NCI-H2081 (cell line): ENCODE measurements around the gene NPHP4.
"Not testable (repeated sequence)": the region's sequence is repeated elsewhere in the genome, so short reads cannot be mapped to it uniquely, and the experiment has no call there.

Experiments used
- DNase-seq, 2 experiments: peaks; one replicate each; lab custom pipeline; 2025; lab: John Stamatoyannopoulos, UW

NPHP4 gene

GRCh38 chr1:6023346-6023745, 31.1 kb upstream of the NPHP4 start:
- DNase-seq, result no peak

DNA sequence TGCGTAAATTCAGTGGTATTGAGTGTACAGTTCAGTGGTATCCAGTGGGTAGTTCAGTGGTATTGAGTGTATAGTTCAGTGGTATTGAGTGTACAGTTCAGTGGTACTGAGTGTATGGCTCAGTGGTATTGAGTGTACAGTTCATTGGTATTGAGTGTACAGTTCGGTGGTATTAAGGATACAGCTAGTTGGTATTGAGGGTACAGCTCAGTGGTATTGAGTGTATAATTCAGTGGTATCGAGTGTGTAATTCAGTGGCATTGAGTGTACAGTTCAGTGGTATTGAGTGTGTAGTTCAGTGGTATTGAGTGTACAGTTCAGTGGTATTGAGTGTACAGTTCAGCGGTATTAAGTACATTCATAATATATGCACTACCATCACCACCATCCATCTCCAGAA, 30.0 kb upstream of the NPHP4 start:
- no peak for DNase-seq

DNA sequence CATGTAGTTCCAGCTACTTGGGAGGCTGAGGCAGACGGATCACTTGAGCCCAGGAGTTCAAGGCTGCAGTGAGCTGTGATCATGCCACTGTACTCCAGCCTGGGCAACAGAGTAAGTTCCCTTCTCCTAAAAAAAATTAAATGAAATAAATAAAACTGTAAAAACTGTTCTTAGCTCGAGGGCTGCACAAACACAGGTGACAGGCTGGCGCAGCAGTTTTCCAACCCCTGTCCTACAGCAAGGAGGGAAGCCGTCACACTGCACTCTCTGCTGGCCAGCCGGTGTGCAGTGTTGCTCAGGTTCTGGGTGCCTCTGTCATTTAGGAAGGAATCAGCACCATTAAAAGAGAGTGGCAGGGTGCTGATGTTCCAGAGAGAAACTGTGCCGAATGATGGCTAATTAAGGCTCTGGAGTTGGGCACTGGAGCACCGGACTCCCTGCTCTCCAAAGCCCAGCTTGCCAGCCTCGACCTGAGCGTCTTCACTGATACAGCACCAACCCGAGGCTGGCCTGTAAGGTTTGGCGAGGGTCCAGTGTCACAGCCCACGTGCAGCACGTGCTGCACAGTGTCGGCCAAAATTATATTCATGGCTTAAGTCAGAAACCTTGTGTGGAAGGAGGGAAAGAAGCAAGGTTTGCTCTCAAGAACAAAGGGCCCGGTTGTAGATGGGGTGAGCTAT, 27.1 kb upstream of the NPHP4 start:
- no peak for DNase-seq

- DNase-seq, result not testable (repeated sequence)
Observed at GRCh38 chr1:6017654-6018053, 25.4 kb upstream of the NPHP4 start.

- DNase-seq, result no peak
Observed at GRCh38 chr1:6016191-6016865, 24.1 kb upstream of the NPHP4 start.

GRCh38 chr1:6014130-6014999, 22.1 kb upstream of the NPHP4 start:
- no peak for DNase-seq

DNA sequence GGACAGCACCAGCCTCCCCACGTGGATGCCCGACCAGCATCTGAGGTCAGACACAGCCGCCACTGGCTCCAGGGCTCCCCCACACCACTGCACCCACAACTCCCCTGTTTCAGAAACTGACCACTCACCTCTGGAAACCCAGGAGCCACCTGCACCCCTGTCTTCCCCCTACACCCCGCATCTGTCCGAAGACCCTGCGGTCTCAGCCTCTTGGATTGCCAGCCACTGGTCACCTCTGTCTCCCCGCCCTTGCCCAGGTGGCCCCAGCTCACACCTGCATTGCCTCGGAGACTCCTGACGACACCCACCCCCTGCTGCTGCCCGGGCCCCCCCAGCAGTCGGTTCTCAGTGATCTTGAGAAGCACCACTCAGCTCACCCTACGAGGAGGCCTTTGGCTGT, 21.3 kb upstream of the NPHP4 start:
- no peak for DNase-seq

DNA sequence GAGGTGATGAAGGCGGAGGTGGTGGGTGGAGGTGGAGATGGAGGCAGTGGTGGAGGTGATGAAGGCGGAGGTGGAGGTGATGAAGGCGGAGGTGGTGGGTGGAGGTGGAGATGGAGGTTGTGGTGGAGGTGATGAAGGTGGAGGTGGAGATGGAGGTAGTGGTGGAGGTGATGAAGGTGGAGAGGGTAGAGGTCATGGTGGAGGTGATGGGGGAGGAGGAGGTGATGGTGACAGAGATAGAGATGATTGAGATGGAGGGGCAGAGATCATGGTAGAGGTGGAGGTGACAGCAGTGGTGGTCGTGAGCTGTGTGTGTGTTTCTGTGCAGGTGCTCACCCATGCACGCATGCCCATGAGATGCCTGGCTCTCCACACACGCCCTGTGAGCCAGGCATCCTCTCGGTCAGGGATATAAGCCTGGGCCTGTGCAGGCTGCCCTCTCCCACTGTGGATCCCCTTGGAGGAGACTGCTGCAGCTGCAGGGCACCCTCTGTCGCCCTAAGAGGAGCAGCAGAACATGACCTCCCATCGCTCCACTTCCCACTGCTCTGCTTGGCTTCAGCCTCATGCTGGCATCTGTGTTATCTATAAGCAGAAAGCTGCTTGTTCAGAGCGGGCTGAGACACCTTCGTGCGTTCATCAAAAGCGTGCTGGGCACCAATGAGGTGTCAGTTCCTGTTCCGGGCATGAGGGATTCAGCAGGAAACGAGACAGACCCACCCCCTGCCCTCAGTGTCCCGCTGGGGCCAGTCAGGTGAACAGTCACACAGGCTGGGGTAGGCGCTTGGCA, 20.5 kb upstream of the NPHP4 start:
- no peak for DNase-seq

DNA sequence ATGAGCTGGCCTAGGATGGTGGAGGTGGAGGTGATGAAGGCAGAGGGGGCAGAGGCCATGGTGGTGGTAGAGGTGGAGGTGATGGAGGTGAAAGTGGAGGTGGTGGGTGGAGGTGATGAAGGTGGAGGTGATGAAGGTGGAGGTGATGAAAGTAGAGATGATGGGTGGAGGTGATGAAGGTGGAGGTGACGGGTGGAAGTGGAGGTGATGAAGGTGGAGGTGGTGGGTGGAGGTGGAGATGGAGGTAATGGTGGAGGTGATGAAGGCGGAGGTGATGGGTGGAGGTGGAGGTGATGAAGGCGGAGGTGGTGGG, 19.7 kb upstream of the NPHP4 start:
- no peak for DNase-seq

GRCh38 chr1:6011161-6011945, 19.1 kb upstream of the NPHP4 start:
- DNase-seq, result no peak

GRCh38 chr1:6010554-6010953, 18.3 kb upstream of the NPHP4 start:
- DNase-seq, result no peak

DNA sequence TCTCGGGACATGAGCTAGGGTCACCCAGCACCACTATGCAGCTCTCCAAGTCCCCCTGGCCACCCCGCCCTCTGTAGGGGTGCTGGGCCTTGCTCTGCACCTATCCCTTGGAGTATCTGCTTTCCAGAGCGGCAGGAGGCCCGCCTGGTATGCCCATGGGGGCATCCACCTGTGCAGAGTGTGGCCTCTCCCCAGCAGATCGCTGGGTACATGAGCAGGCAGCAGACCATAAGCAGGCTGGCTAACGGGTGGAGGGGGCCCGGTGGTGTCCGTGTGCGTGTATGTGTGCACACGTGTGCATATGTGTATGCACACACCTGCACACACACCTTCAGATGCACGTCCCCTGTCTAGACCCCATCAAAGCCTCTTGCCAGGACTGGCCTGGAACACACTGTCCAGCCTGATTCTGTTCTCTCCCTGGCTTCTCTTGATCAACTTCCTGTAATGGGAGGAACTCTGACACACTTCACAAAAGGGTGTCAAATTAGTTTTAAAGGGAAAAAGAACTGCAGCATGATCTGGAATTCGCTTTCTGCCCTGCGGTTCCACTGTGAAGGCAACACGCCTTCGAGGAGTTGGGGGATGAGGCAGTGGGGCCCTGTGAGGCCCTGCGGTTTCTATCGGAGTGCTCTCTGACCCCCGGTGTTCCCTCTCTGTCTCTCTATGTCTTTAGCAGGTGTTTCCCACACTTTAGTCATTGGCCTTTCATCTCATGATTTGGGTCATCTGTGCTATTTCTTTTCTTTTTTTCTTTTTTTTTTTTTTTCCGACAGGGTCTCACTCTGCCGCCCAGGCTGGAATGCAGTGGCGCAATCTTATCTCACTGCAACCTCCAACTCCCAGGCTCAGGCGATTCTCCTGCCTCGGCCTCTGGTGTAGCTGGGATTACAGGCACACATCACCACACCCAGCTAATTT, 17.2 kb upstream of the NPHP4 start:
- no peak for DNase-seq

DNA sequence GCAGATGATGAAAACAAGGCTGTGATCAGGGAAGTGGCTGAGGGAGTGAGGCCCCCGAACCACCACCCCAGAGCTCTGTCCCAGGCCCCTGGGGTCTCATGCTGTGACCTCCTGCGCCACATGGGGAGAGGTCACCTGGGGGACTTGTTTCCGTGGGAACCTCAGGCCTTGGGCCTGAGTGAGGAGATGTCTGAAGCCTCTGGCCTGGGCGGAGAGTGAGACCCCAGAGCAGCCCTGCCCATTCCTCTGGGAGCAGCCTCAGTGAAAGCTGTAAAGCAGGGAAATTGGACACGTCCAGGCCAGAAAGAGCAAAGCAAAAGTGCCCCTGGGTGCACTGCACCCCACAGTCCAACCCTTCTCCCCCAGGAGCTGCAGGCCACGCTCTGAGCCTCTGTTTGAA, 16.5 kb upstream of the NPHP4 start:
- no peak for DNase-seq

DNA sequence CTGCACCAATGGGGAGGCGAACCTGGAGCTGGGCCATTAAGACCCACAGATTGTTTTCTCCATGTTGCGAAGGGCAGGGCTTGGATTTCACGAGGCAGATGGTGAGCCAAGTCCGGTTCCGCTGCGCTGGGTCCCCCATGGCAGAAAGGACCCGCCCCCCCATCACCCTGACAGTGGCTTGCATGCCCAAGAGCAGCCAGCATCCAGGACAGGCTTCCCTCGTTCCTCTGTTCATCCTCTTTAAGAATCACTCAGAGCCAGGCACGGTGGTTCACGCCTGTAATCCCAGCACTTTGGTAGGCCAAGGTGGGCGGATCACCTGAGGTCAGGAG, 15.8 kb upstream of the NPHP4 start:
- DNase-seq, result no peak

DNA sequence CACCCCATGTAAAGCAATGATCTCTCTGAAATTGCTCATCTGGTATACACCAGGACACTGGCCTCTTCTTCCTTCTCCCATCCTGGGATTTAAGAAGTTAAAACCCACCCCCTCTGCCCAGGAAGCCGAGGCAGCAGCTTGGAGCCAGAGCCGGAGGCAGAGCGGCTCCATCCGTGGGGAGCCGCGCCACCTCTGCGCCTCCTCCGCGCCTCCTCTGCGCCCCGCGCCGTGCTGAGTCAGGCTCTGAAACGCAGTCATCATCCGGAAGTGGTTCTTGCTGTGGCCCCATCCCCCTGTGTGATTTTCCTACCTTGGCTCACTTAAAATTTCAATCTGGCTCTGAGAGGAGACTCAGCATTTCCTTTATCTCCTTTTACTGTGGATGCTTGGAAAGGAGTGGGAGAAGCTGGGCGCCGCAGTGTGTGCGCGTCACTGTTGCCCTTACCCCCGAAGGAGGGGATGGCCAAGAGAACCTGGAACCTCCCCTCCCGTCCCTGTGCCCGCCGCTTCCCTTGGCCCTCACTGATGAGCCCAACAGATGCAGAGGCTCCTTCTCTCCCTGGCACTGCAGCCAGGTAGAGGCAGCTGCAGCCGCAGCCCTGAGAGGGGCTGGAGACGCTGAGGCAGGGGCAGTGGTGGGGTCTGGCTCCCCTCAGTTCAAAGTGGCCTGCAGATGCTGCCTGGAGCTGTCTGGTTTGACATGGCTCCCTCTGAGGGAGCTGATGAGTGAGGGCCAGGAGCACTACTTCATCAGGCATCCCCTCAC, 15.3 kb upstream of the NPHP4 start:
- DNase-seq, result no peak

DNA sequence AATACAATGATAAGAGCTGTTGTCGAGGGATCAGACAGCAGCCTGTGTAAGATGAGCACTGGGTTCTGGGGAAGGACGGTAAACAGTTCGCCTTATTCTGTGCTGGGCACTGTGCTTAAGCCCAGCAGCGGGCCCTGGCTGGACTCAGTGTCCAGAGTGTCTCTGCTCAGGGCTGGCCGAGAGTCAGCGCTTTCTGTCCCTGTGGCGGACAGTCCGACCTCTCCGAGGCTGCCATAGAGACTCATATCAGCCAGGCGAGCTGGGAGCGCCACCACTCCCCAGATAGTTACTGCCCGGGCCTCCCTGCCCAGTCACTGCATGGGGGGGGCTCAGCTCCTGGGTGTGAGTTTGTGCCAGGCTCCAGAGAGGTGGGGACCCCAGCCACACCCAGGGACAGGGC, 14.7 kb upstream of the NPHP4 start:
- no peak for DNase-seq

DNA sequence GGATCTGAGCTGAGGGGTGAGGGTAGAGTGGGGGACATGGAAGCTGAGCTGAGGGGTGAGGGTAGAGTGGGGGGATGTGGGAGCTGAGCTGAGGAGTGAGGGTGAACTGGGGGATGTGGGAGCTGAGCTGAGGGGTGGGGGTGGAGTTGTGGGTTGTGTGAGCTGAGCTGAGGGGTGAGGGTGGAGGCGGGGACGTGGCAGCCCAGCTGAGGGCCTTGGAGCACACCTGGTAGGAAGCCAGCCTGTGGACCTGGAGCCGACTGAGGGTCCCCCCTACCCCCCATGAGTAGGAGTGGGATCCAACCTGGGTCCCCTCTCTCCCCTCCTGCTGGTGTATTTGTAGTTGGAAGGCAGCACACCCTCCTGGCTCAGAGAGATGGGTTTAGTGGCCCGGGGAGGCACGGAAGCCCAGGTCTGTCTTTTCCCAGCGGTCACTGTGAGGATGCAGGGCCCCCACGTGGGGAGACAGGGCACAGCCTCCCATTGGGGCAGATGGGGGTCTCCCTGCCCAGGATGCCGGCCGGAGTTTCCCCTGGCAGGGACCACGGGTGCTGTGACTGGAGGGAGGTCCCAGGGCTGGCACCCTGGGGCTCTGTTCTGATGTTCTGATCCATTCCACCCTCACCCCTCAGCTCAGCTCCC, 13.2 kb upstream of the NPHP4 start:
- DNase-seq, result no peak

DNA sequence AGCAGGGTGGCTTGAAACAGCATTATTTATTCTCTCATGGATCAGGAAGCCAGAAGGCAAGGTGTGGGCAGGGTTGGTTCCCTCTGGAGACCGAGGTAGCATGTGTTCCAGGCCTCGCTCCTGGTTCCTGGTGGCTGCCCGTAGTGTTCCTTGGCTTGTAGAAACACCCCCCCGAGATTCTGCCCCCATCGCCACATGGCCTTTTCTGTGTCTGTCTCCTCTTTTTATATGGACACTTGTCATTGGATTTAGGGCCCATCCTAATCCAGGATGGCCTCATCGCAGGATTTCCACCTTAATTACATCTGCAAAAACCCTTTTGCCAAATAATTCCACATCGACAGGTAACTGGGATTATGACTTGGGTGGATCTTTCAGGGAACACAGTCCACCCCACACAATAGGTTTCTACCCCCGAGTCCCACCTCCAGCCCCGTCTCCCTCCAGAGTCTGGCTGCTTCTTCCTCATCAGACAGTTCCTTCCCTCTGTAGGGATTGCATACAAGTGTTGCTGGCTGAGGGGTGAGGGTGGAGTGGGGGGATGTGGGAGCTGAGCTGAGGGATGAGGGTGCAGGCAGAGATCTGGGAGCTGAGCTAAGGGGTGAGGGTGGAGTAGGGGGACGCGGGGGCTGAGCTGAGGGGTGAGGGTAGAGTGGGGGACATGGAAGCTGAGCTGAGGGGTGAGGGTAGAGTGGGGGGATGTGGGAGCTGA, 12.3 kb upstream of the NPHP4 start:
- no peak for DNase-seq
